LNCAP (cell line): ENCODE results near the gene OGG1.

Experiments used
- CTCF ChIP-seq: fragments of 450-650 bp; IDR thresholded peaks from 2 replicates; pipeline ENCODE4 v1.5.1; 2017; ENCODE audit warnings: mild to moderate bottlenecking

The OGG1 gene

GRCh38 chr3:9791127-9791526 is 41.4 kb downstream of the OGG1 start:
- no peak for TF ChIP-seq CTCF

GRCh38 chr3:9791790-9792404 is 42.1 kb downstream of the OGG1 start:
- no peak for TF ChIP-seq CTCF

- TF ChIP-seq CTCF, result no peak
These were observed 42.8 kb downstream of the OGG1 start, which contains the start of the genes ARPC4 and TADA3 for GRCh38 chr3:9792405-9793160. Gene ARPC4, plus strand, starts transcription at chr3:9793082. Its CDS starts 40 bp downstream, at chr3:9793122. Gene TADA3, minus strand, starts transcription at chr3:9792473. Its CDS starts 1,007 bp downstream, at chr3:9791466.

DNA sequence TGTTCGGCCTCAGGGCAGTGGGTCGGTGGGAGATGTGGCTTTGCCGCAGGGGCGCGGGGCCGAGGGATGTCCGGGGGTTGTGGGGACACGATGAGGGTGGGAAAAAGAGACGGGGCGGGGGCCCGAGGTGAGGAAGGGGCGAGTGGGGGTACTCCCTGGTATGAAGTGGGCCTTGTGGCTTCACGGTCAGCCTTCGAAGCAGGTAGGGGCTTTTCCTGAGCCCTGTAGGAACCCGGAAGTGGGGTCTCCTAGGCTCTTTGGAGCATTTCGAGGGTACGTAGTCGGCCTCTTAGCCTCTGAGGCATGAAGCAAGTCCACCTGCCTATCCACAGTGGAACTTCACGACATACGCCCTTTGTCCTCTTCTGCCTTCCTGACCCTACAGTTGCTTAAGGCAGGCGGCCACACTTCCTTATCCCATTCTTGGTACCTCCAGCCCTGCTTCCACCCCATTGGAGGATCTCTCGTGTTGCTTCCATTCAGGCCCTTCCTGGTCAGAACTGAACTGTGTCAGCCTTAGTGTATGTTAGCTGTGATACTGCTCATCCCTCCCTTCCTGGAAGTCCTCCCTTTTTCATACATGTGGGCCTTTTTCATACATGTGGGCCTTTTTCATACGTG is 43.5 kb downstream of the OGG1 start:
- TF ChIP-seq CTCF, result no peak

- no peak for TF ChIP-seq CTCF
These were observed 44.6 kb downstream of the OGG1 start for GRCh38 chr3:9794400-9794799.

- no peak for TF ChIP-seq CTCF
These were observed 45.5 kb downstream of the OGG1 start for GRCh38 chr3:9795207-9795606.

DNA sequence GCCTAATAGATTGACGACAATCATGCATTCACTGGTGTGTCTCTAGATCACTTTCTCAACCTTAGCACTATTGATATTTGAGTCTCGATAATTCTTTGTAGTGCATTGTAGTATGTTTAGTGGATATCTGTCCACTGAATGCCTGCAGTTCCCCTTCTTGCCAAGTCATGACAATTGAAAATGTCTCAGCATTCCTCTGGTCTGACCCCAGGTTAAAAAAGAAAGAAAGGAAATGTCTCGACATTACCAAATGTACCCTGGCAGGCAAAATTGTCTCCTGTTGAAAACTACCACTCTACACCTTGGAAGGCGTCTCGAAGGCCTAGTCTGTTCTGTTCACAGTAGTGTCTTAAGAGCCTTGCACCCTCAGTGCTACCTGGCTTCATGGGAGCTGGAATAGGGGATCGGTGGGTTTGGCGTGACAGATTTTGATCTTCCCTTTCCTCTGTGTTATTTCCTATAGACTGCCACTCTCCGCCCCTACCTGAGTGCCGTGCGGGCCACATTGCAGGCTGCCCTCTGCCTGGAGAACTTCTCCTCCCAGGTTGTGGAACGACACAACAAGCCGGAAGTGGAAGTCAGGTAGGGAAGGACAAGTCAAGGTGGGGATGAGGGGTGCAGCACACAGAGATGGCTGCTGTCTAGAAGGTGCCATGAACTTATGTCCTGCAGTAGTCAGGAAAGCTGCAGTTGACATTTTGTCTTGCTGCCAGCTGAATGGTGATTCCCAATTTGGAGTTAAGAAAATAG is 47.6 kb downstream of the OGG1 start:
- TF ChIP-seq CTCF, result no peak
